ENCODE measurements around the gene CDC37L1. TPM values are rescaled to one million over a fixed set of nuclear protein-coding genes. Genes with fewer than 3 reads are reported as not detected.

Gene CDC37L1
- total RNA-seq, 2 experiments from 2014 or later, result 13.7 to 14.5 TPM

GRCh38 chr9:4718911-4719310, 39.5 kb downstream of the CDC37L1 start:
- Mint-ChIP-seq H3K27ac (no peak overlapping the region), H3K27me3 (ENCODE audit: low read depth) (no peaks in the 10 kb centered on the region), H3K36me3 (ENCODE audit: low read depth) (peaks cover 33% of the 10 kb centered on the region), H3K4me3 (no peak overlapping the region), H3K4me1 (ENCODE audit: low read depth) (no peaks in the 10 kb centered on the region), H3K9me3 (peaks cover 2% of the 10 kb centered on the region)
- no peak for DNase-seq
- CTCF ChIA-PET, result interaction anchor here (1.1 kb wide), 1 partner anchor 13 kb away, joined by 3 read pairs; no protein-coding TSS in a partner anchor
- intact Hi-C loops (cut with micrococcal nuclease), result no loop called here

DNA sequence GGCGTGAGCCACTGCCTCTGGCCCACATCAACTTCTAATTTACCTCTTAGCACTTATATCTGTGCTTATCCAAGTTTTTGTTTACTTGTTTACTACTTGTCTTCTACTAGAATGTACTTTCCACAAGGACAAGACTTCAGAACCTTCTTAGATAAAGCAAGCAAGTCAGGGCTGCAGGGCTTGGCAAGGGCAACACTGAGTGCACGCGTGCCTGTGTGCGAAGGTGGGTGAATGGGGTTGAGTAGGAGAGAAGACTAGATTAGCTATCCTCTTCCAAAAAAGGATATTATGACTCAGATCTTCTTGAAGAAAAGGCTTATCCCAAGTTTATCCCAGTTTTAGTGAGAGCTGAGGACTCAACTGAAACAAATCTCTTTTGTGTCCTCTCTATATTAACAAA, 42.4 kb downstream of the CDC37L1 start:
- Mint-ChIP-seq H3K4me3 (no peak overlapping the region), H3K27ac (no peak overlapping the region), H3K36me3 (ENCODE audit: low read depth) (peaks cover 35% of the 10 kb centered on the region), H3K4me1 (ENCODE audit: low read depth) (peaks cover 12% of the 10 kb centered on the region), H3K27me3 (ENCODE audit: low read depth) (no peaks in the 10 kb centered on the region), H3K9me3 (no peaks in the 10 kb centered on the region)
- CTCF ChIA-PET, result no interaction called here
- DNase-seq, result no peak
- intact Hi-C loops (cut with micrococcal nuclease), result no loop called here

DNA sequence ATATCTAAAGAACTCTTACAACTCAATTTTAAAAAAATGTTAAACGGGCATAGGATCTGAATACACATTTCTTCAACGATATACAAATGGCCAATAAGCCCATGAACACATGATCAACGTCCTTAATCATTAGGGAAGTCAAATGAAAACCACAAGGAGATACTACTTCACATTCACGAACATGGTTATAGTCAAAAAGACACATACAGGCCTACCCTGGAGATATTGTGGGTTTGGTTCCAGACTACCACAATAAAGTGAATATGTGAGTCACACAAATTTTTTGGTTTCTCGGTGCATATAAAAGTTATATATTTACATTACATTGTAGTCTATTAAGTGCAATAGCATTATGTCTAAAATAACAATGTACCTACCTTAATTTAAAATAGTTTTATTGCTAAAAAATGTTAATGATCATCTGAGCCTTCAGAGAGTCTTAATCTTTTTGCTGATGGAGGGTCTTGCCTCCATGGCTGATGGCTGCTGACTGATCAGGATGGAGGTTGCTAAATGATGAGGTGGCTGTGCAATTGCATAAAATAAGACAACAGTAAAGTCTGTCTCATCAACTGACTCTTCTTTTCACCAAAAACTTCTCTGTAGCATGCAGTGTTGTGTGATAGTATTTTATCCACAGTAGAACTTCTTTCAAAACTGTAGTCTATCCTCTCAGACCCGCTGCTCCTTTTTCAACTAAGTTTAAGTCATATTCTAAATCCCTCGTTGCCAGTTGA, 46.5 kb downstream of the CDC37L1 start:
- Mint-ChIP-seq H3K36me3 (ENCODE audit: low read depth) (peaks cover 26% of the 10 kb centered on the region), H3K27me3 (ENCODE audit: low read depth) (no peaks in the 10 kb centered on the region), H3K4me1 (ENCODE audit: low read depth) (peaks cover 25% of the 10 kb centered on the region), H3K4me3 (no peak overlapping the region), H3K9me3 (no peaks in the 10 kb centered on the region), H3K27ac (no peak overlapping the region)
- CTCF ChIA-PET, result no interaction called here
- intact Hi-C loops (cut with micrococcal nuclease), result no loop called here
- no peak for DNase-seq

- CTCF ChIA-PET, result interaction anchor here (0.8 kb wide), 1 partner anchor 13 kb away, joined by 3 read pairs; no protein-coding TSS in a partner anchor
Measured at GRCh38 chr9:4727593-4727992, 48.2 kb downstream of the CDC37L1 start.

GRCh38 chr9:4732890-4733289, 53.5 kb downstream of the CDC37L1 start:
- intact Hi-C loops (cut with micrococcal nuclease), result no loop called here
- Mint-ChIP-seq H3K36me3 (ENCODE audit: low read depth) (peaks cover 9% of the 10 kb centered on the region), H3K27me3 (ENCODE audit: low read depth) (no peaks in the 10 kb centered on the region), H3K27ac (no peak overlapping the region), H3K4me3 (no peak overlapping the region), H3K9me3 (no peaks in the 10 kb centered on the region), H3K4me1 (ENCODE audit: low read depth) (peaks cover 40% of the 10 kb centered on the region)
- CTCF ChIA-PET, result interaction anchor here (1.2 kb wide), 1 partner anchor 14 kb away, joined by 3 read pairs; no protein-coding TSS in a partner anchor
- DNase-seq, result no peak

More at GRCh38 chr9:4727593-4727992, 48.2 kb downstream of the CDC37L1 start:
- peaks cover 32% of the 10 kb centered on the region for H3K4me1 Mint-ChIP-seq (ENCODE audit: low read depth)
- no peaks in the 10 kb centered on the region for H3K9me3 Mint-ChIP-seq
- H3K36me3 Mint-ChIP-seq (ENCODE audit: low read depth), result peaks cover 17% of the 10 kb centered on the region
- H3K4me3 Mint-ChIP-seq, result no peak overlapping the region
- no peaks in the 10 kb centered on the region for H3K27me3 Mint-ChIP-seq (ENCODE audit: low read depth)
- intact Hi-C loops (cut with micrococcal nuclease), result no loop called here
- no peak overlapping the region for H3K27ac Mint-ChIP-seq
- no peak for DNase-seq

- intact Hi-C loops (cut with micrococcal nuclease), result no loop called here
- peaks cover 9% of the 10 kb centered on the region for H3K36me3 Mint-ChIP-seq (ENCODE audit: low read depth)
- CTCF ChIA-PET, result no interaction called here
- no peak overlapping the region for H3K27ac Mint-ChIP-seq
- no peaks in the 10 kb centered on the region for H3K27me3 Mint-ChIP-seq (ENCODE audit: low read depth)
- no peak for DNase-seq
- no peaks in the 10 kb centered on the region for H3K9me3 Mint-ChIP-seq
- H3K4me1 Mint-ChIP-seq (ENCODE audit: low read depth), result peaks cover 45% of the 10 kb centered on the region
- no peak overlapping the region for H3K4me3 Mint-ChIP-seq
Measured at GRCh38 chr9:4734150-4734549, 54.8 kb downstream of the CDC37L1 start.

GRCh38 chr9:4738866-4739586, 59.7 kb downstream of the CDC37L1 start:
- intact Hi-C loops (cut with micrococcal nuclease), result no loop called here
- Mint-ChIP-seq H3K36me3 (ENCODE audit: low read depth) (peaks cover 13% of the 10 kb centered on the region), H3K4me1 (ENCODE audit: low read depth) (peaks cover 49% of the 10 kb centered on the region), H3K27me3 (ENCODE audit: low read depth) (no peaks in the 10 kb centered on the region), H3K9me3 (no peaks in the 10 kb centered on the region), H3K4me3 (peak overlapping the region; percentile 91), H3K27ac (peak overlapping the region; percentile 89)
- CTCF ChIA-PET, result interaction anchor here (2.1 kb wide), 1 partner anchor 60 kb away, joined by 7 read pairs; the partner anchor contains the start of gene CDC37L1
- DNase-seq, result no peak

DNA sequence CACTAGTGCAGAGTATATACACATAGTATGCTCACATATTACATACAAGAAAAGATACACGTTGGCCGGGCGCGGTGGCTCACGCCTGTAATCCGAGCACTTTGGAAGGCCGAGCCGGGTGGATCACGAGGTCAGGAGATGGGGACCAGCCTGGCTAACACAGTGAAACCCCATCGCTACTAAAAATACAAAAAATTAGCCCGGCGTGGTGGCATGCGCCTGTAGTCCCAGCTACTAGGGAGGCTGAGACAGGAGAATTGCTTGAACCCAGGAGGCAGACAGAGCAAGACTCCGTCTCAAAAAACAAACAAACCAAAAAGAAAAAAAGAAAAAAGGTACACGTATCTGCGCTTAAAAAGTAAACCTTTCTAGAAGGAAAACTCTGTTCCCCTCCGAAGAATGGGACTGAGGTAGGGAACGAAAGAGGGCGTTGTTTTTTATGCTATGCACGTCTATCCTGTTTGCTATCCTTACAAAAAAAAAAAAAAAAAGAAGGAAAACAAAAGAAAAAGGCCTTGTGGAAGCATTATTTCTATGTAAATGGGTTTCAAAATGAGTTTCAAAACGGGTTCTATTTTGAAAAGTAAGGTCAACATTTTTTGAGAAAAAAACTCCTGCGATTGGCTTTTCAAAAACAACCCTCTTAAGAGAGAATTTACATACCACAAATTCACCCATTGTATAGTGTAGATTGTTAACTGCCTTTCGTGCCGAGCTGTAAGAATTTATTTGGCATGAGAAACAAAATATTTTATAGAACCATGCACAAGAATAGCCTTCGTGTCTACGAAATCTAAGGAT, 60.4 kb downstream of the CDC37L1 start:
- no peak for DNase-seq
- peaks cover 12% of the 10 kb centered on the region for H3K36me3 Mint-ChIP-seq (ENCODE audit: low read depth)
- intact Hi-C loops (cut with micrococcal nuclease), result loop anchor here (2.0 to 10.0 kb wide), 7 partner anchors 35 to 1215 kb away; partner anchors contain the start of gene RCL1
- H3K9me3 Mint-ChIP-seq, result peaks cover 1% of the 10 kb centered on the region
- H3K4me1 Mint-ChIP-seq (ENCODE audit: low read depth), result peaks cover 49% of the 10 kb centered on the region
- peak overlapping the region; percentile 89 for H3K27ac Mint-ChIP-seq
- CTCF ChIA-PET, result interaction anchor here (0.7 to 2.1 kb wide), 13 partner anchors 13 to 143 kb away, joined by 3 to 11 read pairs (median 3); partner anchors contain the start of genes CDC37L1 and PLPP6
- H3K27me3 Mint-ChIP-seq (ENCODE audit: low read depth), result no peaks in the 10 kb centered on the region
- peak overlapping the region; percentile 91 for H3K4me3 Mint-ChIP-seq

DNA sequence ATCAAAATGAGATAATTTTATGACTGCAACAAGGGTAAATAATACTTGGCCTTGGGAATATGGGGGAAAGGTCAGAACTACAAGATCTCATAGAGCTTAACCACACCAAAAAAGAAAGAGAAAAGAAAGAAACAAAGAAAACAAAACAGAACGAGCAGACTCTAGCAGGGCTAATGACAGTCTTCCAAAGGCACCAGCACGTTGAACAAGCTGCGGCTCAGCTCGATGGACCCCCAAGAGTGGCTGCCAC, 60.9 kb downstream of the CDC37L1 start:
- CTCF ChIA-PET, result interaction anchor here (0.6 to 2.1 kb wide), 14 partner anchors 13 to 143 kb away, joined by 3 to 11 read pairs (median 3); partner anchors contain the start of genes CDC37L1 and PLPP6
- Mint-ChIP-seq H3K36me3 (ENCODE audit: low read depth) (peaks cover 12% of the 10 kb centered on the region), H3K27ac (peak overlapping the region; percentile 89), H3K9me3 (peaks cover 1% of the 10 kb centered on the region), H3K27me3 (ENCODE audit: low read depth) (no peaks in the 10 kb centered on the region), H3K4me3 (peak overlapping the region; percentile 91), H3K4me1 (ENCODE audit: low read depth) (peaks cover 51% of the 10 kb centered on the region)
- DNase-seq, result no peak
- intact Hi-C loops (cut with micrococcal nuclease), result loop anchor here (2.0 to 10.0 kb wide), 7 partner anchors 36 to 1216 kb away; partner anchors contain the start of gene RCL1

DNA sequence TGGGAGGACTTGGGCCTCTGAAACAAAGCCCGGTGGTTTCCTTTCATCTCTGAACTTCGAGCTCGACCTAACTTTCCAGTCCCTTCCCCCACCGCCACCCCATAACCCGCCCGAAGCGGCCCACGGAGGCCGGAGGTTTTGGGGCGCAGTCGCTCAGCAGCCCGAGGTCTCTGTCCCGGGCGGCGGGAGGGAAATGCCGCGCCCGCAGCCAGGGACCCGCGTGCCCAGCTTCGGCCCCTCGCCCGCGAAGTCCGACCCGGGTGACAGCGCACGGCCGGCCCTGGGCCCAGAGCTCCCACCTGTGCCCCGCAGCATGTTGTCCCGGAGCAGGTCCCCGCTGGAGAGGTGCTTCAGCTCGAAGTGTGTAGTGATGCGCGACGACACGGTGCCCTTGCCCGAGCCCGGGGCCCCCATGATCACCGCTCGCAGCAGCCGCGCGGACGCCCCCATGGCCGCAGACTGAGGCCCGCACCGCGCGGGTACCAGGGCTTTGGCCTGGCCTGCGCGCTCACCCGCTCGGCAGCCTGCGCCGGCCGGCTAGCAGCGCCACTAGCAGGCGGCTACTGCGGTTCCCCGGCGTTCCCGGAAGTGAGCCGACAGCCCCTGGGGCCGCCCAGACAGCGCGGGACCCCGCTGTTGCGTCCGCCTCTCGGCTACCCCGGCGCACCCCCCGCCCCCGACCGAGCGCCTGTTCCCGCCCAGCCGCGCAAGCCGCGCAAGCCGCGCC, 61.4 kb downstream of the CDC37L1 start, which contains the start of gene AK3:
AK3 (minus strand) TSS at position 565 of the 727 bp plus-strand sequence; CDS start at position 450, 115 bp downstream.
- Mint-ChIP-seq H3K27ac (peak within 1 kb of the TSS; percentile 89), H3K9me3 (peaks cover 1% of the 10 kb centered on the region), H3K4me1 (ENCODE audit: low read depth) (peaks cover 55% of the 10 kb centered on the region), H3K4me3 (peak within 1 kb of the TSS; percentile 91), H3K27me3 (ENCODE audit: low read depth) (no peaks in the 10 kb centered on the region), H3K36me3 (ENCODE audit: low read depth) (peaks cover 12% of the 10 kb centered on the region)
- peak; percentile 90 for DNase-seq
- CTCF ChIA-PET, result interaction anchor here (0.6 to 2.1 kb wide), 14 partner anchors 14 to 144 kb away, joined by 3 to 11 read pairs (median 3); partner anchors contain the start of genes CDC37L1 and PLPP6
- intact Hi-C loops (cut with micrococcal nuclease), result loop anchor here (1.0 to 10.0 kb wide), 9 partner anchors 36 to 1216 kb away; partner anchors contain the start of genes CDC37L1, PLPP6 and RCL1

GRCh38 chr9:4741365-4742089, 62.2 kb downstream of the CDC37L1 start:
- H3K4me1 Mint-ChIP-seq (ENCODE audit: low read depth), result peaks cover 60% of the 10 kb centered on the region
- H3K4me3 Mint-ChIP-seq, result peak overlapping the region; percentile 91
- intact Hi-C loops (cut with micrococcal nuclease), result loop anchor here (1.0 to 10.0 kb wide), 9 partner anchors 37 to 1217 kb away; partner anchors contain the start of genes CDC37L1, PLPP6 and RCL1
- DNase-seq, result peak; percentile 19
- H3K27me3 Mint-ChIP-seq (ENCODE audit: low read depth), result no peaks in the 10 kb centered on the region
- H3K9me3 Mint-ChIP-seq, result peaks cover 1% of the 10 kb centered on the region
- peak overlapping the region; percentile 83 for H3K27ac Mint-ChIP-seq
- H3K36me3 Mint-ChIP-seq (ENCODE audit: low read depth), result peaks cover 12% of the 10 kb centered on the region
- CTCF ChIA-PET, result interaction anchor here (1.1 to 2.1 kb wide), 6 partner anchors 12 to 74 kb away, joined by 3 to 11 read pairs (median 5); partner anchors contain the start of gene CDC37L1

Measured in activated naive CD4-positive, alpha-beta T cell treated with anti-CD3 and anti-CD28 coated beads for 36 hours (primary cell).